Gastroesophageal sphincter (tissue), 4 donors: ENCODE measurements around the gene FLRT2. TPM values are rescaled to one million over a fixed set of nuclear protein-coding genes. Genes with fewer than 3 reads are reported as not detected.

Source experiments
- ATAC-seq: fragments of 150-250 bp; one replicate; pipeline ENCODE4 v1.9.1; 2016; ENCODE audit warnings: mild to moderate bottlenecking, moderate library complexity
- H3K27ac ChIP-seq, 4 donors: fragments of 200-600 bp; sonication (generic) in 3 of 4; 1 replicate in 3 of 4; 2 replicates in 1 of 4; pipeline ENCODE4 v1.5.1; 2016 to 2019
- H3K27me3 ChIP-seq: fragments of 200-600 bp; sonication (generic); one replicate; pipeline ENCODE4 v1.5.1; 2019
- H3K36me3 ChIP-seq, 2 donors: fragments of 200-600 bp; sonication (generic); one replicate each; pipeline ENCODE4 v1.5.1; 2019; ENCODE audit warnings: control low read depth in 1 of 2
- H3K4me1 ChIP-seq, 3 donors: fragments of 200-600 bp; sonication (generic); 1 replicate in 2 of 3; 2 replicates in 1 of 3; pipeline ENCODE4 v1.5.1; 2016 to 2019; ENCODE audit warnings: control low read depth in 2 of 3
- H3K4me3 ChIP-seq, 2 donors: fragments of 200-600 bp; sonication (generic); one replicate each; pipeline ENCODE4 v1.5.1; 2019; ENCODE audit warnings: mild to moderate bottlenecking in 1 of 2, moderate library complexity in 1 of 2
- H3K9me3 ChIP-seq, 3 donors: fragments of 200-600 bp; sonication (generic); one replicate each; pipeline ENCODE4 v1.5.1; 2017 to 2019; ENCODE audit warnings: control low read depth in 2 of 3
- CTCF ChIP-seq, 4 experiments: fragments of 200-600 bp in 2 of 4; fragments of 450-650 bp in 2 of 4; sonication (generic) in 1 of 4; IDR thresholded peaks; one replicate each; pipeline ENCODE4 v1.5.1; 2017 to 2019; ENCODE audit warnings: antibody characterized with exemption in 4 of 4, mild to moderate bottlenecking in 2 of 4, moderate library complexity in 2 of 4
- EP300 ChIP-seq: sonication (generic); formaldehyde crosslinking; IDR thresholded peaks from one replicate; pipeline ENCODE4 v1.6.1; 2017; ENCODE audit warnings: antibody characterized with exemption, mild to moderate bottlenecking
- POLR2A ChIP-seq, 2 donors: fragments of 450-650 bp; IDR thresholded peaks; one replicate each; pipeline ENCODE4 v1.6.1; 2017; ENCODE audit warnings: antibody characterized with exemption in 2 of 2, mild to moderate bottlenecking in 2 of 2, moderate library complexity in 1 of 2
- POLR2AphosphoS5 ChIP-seq: sonication (generic); formaldehyde crosslinking; IDR thresholded peaks from one replicate; pipeline ENCODE4 v1.6.1; 2017; ENCODE audit warnings: antibody characterized with exemption
- WGBS, 2 donors: methylation state at CpG; one replicate each; pipeline ENCODE4 v1.1.5; 2018; ENCODE audit warnings: low coverage in 1 of 2; 5-methylcytosine and 5-hydroxymethylcytosine counted together
- total RNA-seq, 4 donors: library from RNA; depleted of rRNA; stranded (reverse); fragments of >200 nt; gene quantifications; one replicate each; pipeline ENCODE4 v1.1.0, GENCODE V29; 2016

The FLRT2 gene
- total RNA-seq, 4 donors from 2014 or later: 9.2 to 30.8 (median 16.4) TPM

- Histone ChIP-seq H3K4me3 (no peak overlapping the region), H3K27ac (no peak overlapping the region), H3K4me1 (no peaks in the 10 kb centered on the region), H3K36me3 (no peaks in the 10 kb centered on the region), H3K9me3 (no peaks in the 10 kb centered on the region), H3K27me3 (no peaks in the 10 kb centered on the region)
- WGBS, 2 donors: 80 to 100% methylated on average over 1 of the region's 1 CpG
- no peak for ATAC-seq
- no peak for TF ChIP-seq POLR2AphosphoS5
- TF ChIP-seq CTCF (IDR thresholded peaks at IDR 0.05): no peak
- TF ChIP-seq POLR2A (IDR thresholded peaks at IDR 0.05): no peak
- TF ChIP-seq EP300: no peak
These were observed 26.3 kb downstream of the FLRT2 start for GRCh38 chr14:85556267-85556666.

GRCh38 chr14:85558505-85558904 is 28.6 kb downstream of the FLRT2 start:
- Histone ChIP-seq H3K9me3 (no peaks in the 10 kb centered on the region), H3K4me3 (no peak overlapping the region), H3K27ac (no peak overlapping the region), H3K36me3 (no peaks in the 10 kb centered on the region), H3K27me3 (no peaks in the 10 kb centered on the region), H3K4me1 (no peaks in the 10 kb centered on the region)
- WGBS, 2 donors: 72 to 97% methylated on average over 2 of the region's 2 CpGs
- TF ChIP-seq EP300 (no peak), POLR2A (IDR thresholded peaks at IDR 0.05) (no peak), POLR2AphosphoS5 (no peak), CTCF (IDR thresholded peaks at IDR 0.05) (no peak)
- ATAC-seq: no peak

GRCh38 chr14:85562630-85563029 is 32.7 kb downstream of the FLRT2 start:
- H3K9me3 ChIP-seq: no peaks in the 10 kb centered on the region
- H3K4me3 ChIP-seq: no peak overlapping the region
- 90 to 96% methylated on average over 4 to 5 of the region's 5 CpGs for WGBS, 2 donors
- ATAC-seq: no peak
- H3K27ac ChIP-seq: no peak overlapping the region
- no peaks in the 10 kb centered on the region for H3K27me3 ChIP-seq
- TF ChIP-seq EP300 (no peak), CTCF (IDR thresholded peaks at IDR 0.05) (no peak), POLR2A (IDR thresholded peaks at IDR 0.05) (no peak), POLR2AphosphoS5 (no peak)
- no peaks in the 10 kb centered on the region for H3K36me3 ChIP-seq
- H3K4me1 ChIP-seq: no peaks in the 10 kb centered on the region

DNA sequence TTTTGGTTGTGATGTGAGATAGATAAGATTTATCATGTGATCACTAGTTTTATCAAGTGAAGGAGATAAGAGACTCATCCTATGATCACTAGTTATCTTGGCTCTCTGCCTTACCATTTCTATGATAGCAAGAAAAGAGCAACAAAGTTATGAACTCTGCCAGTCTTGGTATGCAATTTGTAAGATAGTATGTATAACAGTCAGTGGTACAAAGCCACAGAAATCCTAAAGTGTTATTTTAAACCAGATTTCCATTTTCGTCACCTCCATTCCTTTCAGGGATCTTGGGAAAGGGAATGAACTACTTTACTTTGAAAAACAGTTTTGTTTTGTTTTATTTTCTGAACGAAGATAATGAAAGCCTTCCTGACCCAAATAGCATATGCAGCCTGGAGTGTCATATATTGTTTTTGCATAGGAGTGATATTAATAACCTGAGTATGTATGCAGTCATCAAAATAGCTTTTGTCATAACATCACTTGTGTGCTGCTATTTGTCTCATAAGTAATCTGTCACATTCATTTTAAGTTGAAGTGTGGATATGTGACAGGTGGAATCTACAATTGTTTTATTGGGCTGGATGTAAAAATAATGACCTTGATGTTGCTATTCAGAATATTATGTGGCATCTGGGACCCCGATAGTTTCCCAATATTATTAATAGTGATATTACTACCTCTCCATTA is 35.0 kb downstream of the FLRT2 start:
- WGBS, 2 donors: 76 to 78% methylated on average over 3 of the region's 3 CpGs

More for the DNA sequence above, 35.0 kb downstream of the FLRT2 start:
- Histone ChIP-seq H3K27me3 (no peaks in the 10 kb centered on the region), H3K27ac (no peak overlapping the region), H3K4me3 (no peak overlapping the region), H3K9me3 (no peaks in the 10 kb centered on the region), H3K36me3 (no peaks in the 10 kb centered on the region), H3K4me1 (no peaks in the 10 kb centered on the region)
- TF ChIP-seq POLR2A (IDR thresholded peaks at IDR 0.05): no peak
- no peak for TF ChIP-seq POLR2AphosphoS5
- no peak for TF ChIP-seq EP300
- no peak for TF ChIP-seq CTCF (IDR thresholded peaks at IDR 0.05)
- no peak for ATAC-seq
